Measurements from ENCODE around the gene WNT11.

Gene WNT11

GRCh38 chr11:76153571-76153923, 52.8 kb downstream of the WNT11 start:
- no peaks in the 10 kb centered on the region for H3K36me3 ChIP-seq (ENCODE audit: control insufficient read depth, insufficient read depth, low read length)
- H3K56ac ChIP-seq (ENCODE audit: low read length), result peak overlapping the region; percentile 81
- no peak overlapping the region for H2BK120ac ChIP-seq (ENCODE audit: low read depth, low read length)
- H3K4me2 ChIP-seq (ENCODE audit: low read length), result no peak overlapping the region
- no peak overlapping the region for H4K5ac ChIP-seq (ENCODE audit: low read length)
- peak overlapping the region; percentile 42 for H3K9ac ChIP-seq (ENCODE audit: low read length)
- H3K79me1 ChIP-seq (ENCODE audit: low read length), result no peaks in the 10 kb centered on the region
- DNase-seq, result peak; percentile 88
- H3K23ac ChIP-seq (ENCODE audit: low read length), result peak overlapping the region; percentile 80
- H2BK15ac ChIP-seq (replicated peaks; ENCODE audit: low read depth), result no peak overlapping the region
- H4K8ac ChIP-seq (ENCODE audit: low read depth, low read length), result no peak overlapping the region
- peak overlapping the region; percentile 41 for H2BK5ac ChIP-seq (ENCODE audit: low read length)
- H2AK5ac ChIP-seq (ENCODE audit: low read length), result no peak overlapping the region
- H3K4me1 ChIP-seq (ENCODE audit: control insufficient read depth, low read depth, low read length), result peaks cover 12% of the 10 kb centered on the region
- peak overlapping the region; percentile 24 for H3K27ac ChIP-seq (ENCODE audit: low read depth, low read length)
- H3K79me2 ChIP-seq (ENCODE audit: control insufficient read depth, insufficient read depth, low read length), result no peaks in the 10 kb centered on the region
- no peak overlapping the region for H3K4ac ChIP-seq (ENCODE audit: low read depth, low read length)
- no peak overlapping the region for H3K4me3 ChIP-seq (ENCODE audit: low read length)
- no CpG with 5 or more reads among the region's 6 CpGs for WGBS (ENCODE audit: extremely low coverage, insufficient coverage, low lambda C conversion rate)
- no peaks in the 10 kb centered on the region for H3K27me3 ChIP-seq (ENCODE audit: insufficient read depth, low read length, poor library complexity)
- H3K18ac ChIP-seq (ENCODE audit: low read length), result no peak overlapping the region

- peak overlapping the region; percentile 82 for H3K4me2 ChIP-seq (ENCODE audit: low read length)
- H2AK5ac ChIP-seq (ENCODE audit: low read length), result no peak overlapping the region
- H3K23ac ChIP-seq (ENCODE audit: low read length), result peak overlapping the region; percentile 85
- no peak overlapping the region for H2BK15ac ChIP-seq (replicated peaks; ENCODE audit: low read depth)
- H3K79me2 ChIP-seq (ENCODE audit: control insufficient read depth, insufficient read depth, low read length), result no peaks in the 10 kb centered on the region
- H3K36me3 ChIP-seq (ENCODE audit: control insufficient read depth, insufficient read depth, low read length), result no peaks in the 10 kb centered on the region
- H3K27ac ChIP-seq (ENCODE audit: low read depth, low read length), result peak overlapping the region; percentile 24
- no CpG with 5 or more reads among the region's 13 CpGs for WGBS (ENCODE audit: extremely low coverage, insufficient coverage, low lambda C conversion rate)
- peak overlapping the region; percentile 44 for H2BK5ac ChIP-seq (ENCODE audit: low read length)
- H3K27me3 ChIP-seq (ENCODE audit: insufficient read depth, low read length, poor library complexity), result no peaks in the 10 kb centered on the region
- no peak overlapping the region for H2BK120ac ChIP-seq (ENCODE audit: low read depth, low read length)
- no peaks in the 10 kb centered on the region for H3K79me1 ChIP-seq (ENCODE audit: low read length)
- no peak overlapping the region for H3K4ac ChIP-seq (ENCODE audit: low read depth, low read length)
- peak overlapping the region; percentile 84 for H3K9ac ChIP-seq (ENCODE audit: low read length)
- peaks cover 12% of the 10 kb centered on the region for H3K4me1 ChIP-seq (ENCODE audit: control insufficient read depth, low read depth, low read length)
- DNase-seq, result peak; percentile 69
- no peak overlapping the region for H3K18ac ChIP-seq (ENCODE audit: low read length)
- no peak overlapping the region for H4K8ac ChIP-seq (ENCODE audit: low read depth, low read length)
- H3K4me3 ChIP-seq (ENCODE audit: low read length), result no peak overlapping the region
- peak overlapping the region; percentile 95 for H3K56ac ChIP-seq (ENCODE audit: low read length)
- H4K5ac ChIP-seq (ENCODE audit: low read length), result no peak overlapping the region
These were observed 53.3 kb downstream of the WNT11 start for GRCh38 chr11:76152741-76153570.

DNA sequence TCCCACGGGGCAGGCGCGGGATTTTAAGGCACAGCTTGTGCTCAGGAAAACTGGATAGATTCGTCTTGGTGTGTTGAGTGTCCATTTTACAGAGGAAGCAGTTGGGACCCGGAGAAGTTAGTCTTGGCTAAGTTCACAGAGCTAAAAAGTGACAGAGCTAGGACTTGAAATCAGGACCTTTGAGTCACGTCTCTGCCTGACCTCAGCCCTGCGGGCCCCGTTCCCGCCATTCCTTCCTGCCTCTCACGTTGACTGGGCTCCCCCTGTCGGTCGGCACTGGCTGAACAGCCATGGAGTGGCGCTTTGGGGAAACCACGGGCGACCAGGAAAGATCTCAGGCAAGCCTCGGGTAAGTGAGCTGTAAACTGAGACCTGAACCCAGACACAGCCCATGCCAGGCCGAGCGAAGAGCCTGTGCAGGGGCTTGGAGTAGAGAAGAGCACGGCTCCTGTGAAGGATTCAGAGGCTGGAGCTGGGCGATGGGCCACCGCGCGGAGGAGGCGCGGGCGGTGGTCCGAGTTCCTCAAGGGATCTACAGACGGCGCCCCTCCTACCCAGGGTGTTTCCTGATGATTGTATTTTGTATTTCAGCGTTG, 54.1 kb downstream of the WNT11 start:
- Histone ChIP-seq H2BK15ac (replicated peaks; ENCODE audit: low read depth) (no peak overlapping the region), H4K5ac (ENCODE audit: low read length) (no peak overlapping the region), H2AK5ac (ENCODE audit: low read length) (no peak overlapping the region), H3K36me3 (ENCODE audit: control insufficient read depth, insufficient read depth, low read length) (no peaks in the 10 kb centered on the region), H3K79me2 (ENCODE audit: control insufficient read depth, insufficient read depth, low read length) (no peaks in the 10 kb centered on the region), H3K18ac (ENCODE audit: low read length) (peak overlapping the region; percentile 77), H3K27me3 (ENCODE audit: insufficient read depth, low read length, poor library complexity) (no peaks in the 10 kb centered on the region), H3K27ac (ENCODE audit: low read depth, low read length) (no peak overlapping the region), H4K8ac (ENCODE audit: low read depth, low read length) (no peak overlapping the region), H3K79me1 (ENCODE audit: low read length) (no peaks in the 10 kb centered on the region), H3K4me2 (ENCODE audit: low read length) (peak overlapping the region; percentile 82), H3K23ac (ENCODE audit: low read length) (no peak overlapping the region), H3K4me3 (ENCODE audit: low read length) (peak overlapping the region; percentile 56), H3K4me1 (ENCODE audit: control insufficient read depth, low read depth, low read length) (peaks cover 12% of the 10 kb centered on the region), H2BK120ac (ENCODE audit: low read depth, low read length) (no peak overlapping the region), H2BK5ac (ENCODE audit: low read length) (no peak overlapping the region), H3K4ac (ENCODE audit: low read depth, low read length) (peak overlapping the region; percentile 74), H3K56ac (ENCODE audit: low read length) (peak overlapping the region; percentile 95), H3K9ac (ENCODE audit: low read length) (peak overlapping the region; percentile 84)
- DNase-seq, result peak; percentile 90
- no CpG with 5 or more reads among the region's 30 CpGs for WGBS (ENCODE audit: extremely low coverage, insufficient coverage, low lambda C conversion rate)

- no peak overlapping the region for H2BK120ac ChIP-seq (ENCODE audit: low read depth, low read length)
- H3K56ac ChIP-seq (ENCODE audit: low read length), result peak overlapping the region; percentile 59
- peak overlapping the region; percentile 2 for H3K4me2 ChIP-seq (ENCODE audit: low read length)
- H2BK5ac ChIP-seq (ENCODE audit: low read length), result no peak overlapping the region
- H4K5ac ChIP-seq (ENCODE audit: low read length), result no peak overlapping the region
- WGBS (ENCODE audit: extremely low coverage, insufficient coverage, low lambda C conversion rate), result no CpG with 5 or more reads among the region's 5 CpGs
- H3K18ac ChIP-seq (ENCODE audit: low read length), result no peak overlapping the region
- no peak overlapping the region for H4K8ac ChIP-seq (ENCODE audit: low read depth, low read length)
- H3K4ac ChIP-seq (ENCODE audit: low read depth, low read length), result no peak overlapping the region
- no peak overlapping the region for H2AK5ac ChIP-seq (ENCODE audit: low read length)
- H3K23ac ChIP-seq (ENCODE audit: low read length), result no peak overlapping the region
- no peaks in the 10 kb centered on the region for H3K79me2 ChIP-seq (ENCODE audit: control insufficient read depth, insufficient read depth, low read length)
- peaks cover 12% of the 10 kb centered on the region for H3K4me1 ChIP-seq (ENCODE audit: control insufficient read depth, low read depth, low read length)
- no peak for DNase-seq
- H3K36me3 ChIP-seq (ENCODE audit: control insufficient read depth, insufficient read depth, low read length), result no peaks in the 10 kb centered on the region
- no peaks in the 10 kb centered on the region for H3K27me3 ChIP-seq (ENCODE audit: insufficient read depth, low read length, poor library complexity)
- no peak overlapping the region for H3K4me3 ChIP-seq (ENCODE audit: low read length)
- H3K9ac ChIP-seq (ENCODE audit: low read length), result peak overlapping the region; percentile 25
- no peak overlapping the region for H3K27ac ChIP-seq (ENCODE audit: low read depth, low read length)
- H2BK15ac ChIP-seq (replicated peaks; ENCODE audit: low read depth), result no peak overlapping the region
- no peaks in the 10 kb centered on the region for H3K79me1 ChIP-seq (ENCODE audit: low read length)
These were observed 54.7 kb downstream of the WNT11 start for GRCh38 chr11:76151556-76152085.

DNA sequence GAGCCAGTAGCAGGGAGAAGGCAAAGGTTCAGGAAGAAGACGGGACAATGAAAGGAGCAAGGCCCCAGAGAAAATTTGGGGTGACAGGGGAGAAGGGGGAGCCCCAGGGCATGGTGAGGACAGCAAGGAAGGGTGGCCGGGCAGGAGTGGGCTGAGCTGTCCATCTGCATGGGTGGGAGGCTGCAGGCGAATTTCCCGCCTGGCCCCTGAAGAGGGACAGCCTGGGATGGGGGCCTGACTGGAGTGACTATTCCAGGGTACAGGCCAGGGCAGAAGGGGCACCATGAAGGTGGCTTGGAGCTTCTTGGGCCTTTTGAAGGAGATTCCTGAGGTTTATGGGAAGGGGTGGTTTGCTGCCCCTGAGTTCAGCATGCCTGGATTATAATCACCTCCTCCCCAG, 56.2 kb downstream of the WNT11 start:
- Histone ChIP-seq H2BK120ac (ENCODE audit: low read depth, low read length) (no peak overlapping the region), H3K4ac (ENCODE audit: low read depth, low read length) (no peak overlapping the region), H2BK15ac (replicated peaks; ENCODE audit: low read depth) (no peak overlapping the region), H3K9ac (ENCODE audit: low read length) (no peak overlapping the region), H3K79me1 (ENCODE audit: low read length) (no peaks in the 10 kb centered on the region), H3K56ac (ENCODE audit: low read length) (no peak overlapping the region), H3K79me2 (ENCODE audit: control insufficient read depth, insufficient read depth, low read length) (no peaks in the 10 kb centered on the region), H3K18ac (ENCODE audit: low read length) (no peak overlapping the region), H4K8ac (ENCODE audit: low read depth, low read length) (no peak overlapping the region), H4K5ac (ENCODE audit: low read length) (no peak overlapping the region), H3K4me2 (ENCODE audit: low read length) (no peak overlapping the region), H3K4me3 (ENCODE audit: low read length) (no peak overlapping the region), H3K27ac (ENCODE audit: low read depth, low read length) (no peak overlapping the region), H3K23ac (ENCODE audit: low read length) (no peak overlapping the region), H3K27me3 (ENCODE audit: insufficient read depth, low read length, poor library complexity) (no peaks in the 10 kb centered on the region), H3K36me3 (ENCODE audit: control insufficient read depth, insufficient read depth, low read length) (no peaks in the 10 kb centered on the region), H2AK5ac (ENCODE audit: low read length) (no peak overlapping the region), H3K4me1 (ENCODE audit: control insufficient read depth, low read depth, low read length) (peaks cover 12% of the 10 kb centered on the region), H2BK5ac (ENCODE audit: low read length) (no peak overlapping the region)
- DNase-seq, result no peak
- WGBS (ENCODE audit: extremely low coverage, insufficient coverage, low lambda C conversion rate), result no CpG with 5 or more reads among the region's 4 CpGs
